ENCODE data around the gene SREBF1.
A peak's percentile ranks its signal among the peaks of the same experiment; 100 is the strongest.

The SREBF1 gene

GRCh38 chr17:17840751-17841591, 4.2 kb upstream of the SREBF1 start:
- no peak for DNase-seq

GRCh38 chr17:17839791-17840707, 3.3 kb upstream of the SREBF1 start:
- DNase-seq: peak; percentile 65 to 89 (median 72)

GRCh38 chr17:17837966-17838962, 1.5 kb upstream of the SREBF1 start:
- DNase-seq: no peak

GRCh38 chr17:17837380-17837821, 615 bp upstream of the SREBF1 start:
- DNase-seq: no peak

- DNase-seq: peak; percentile 92 to 95 (median 94)
Measured at GRCh38 chr17:17836250-17836817, 452 bp downstream of the SREBF1 start.

GRCh38 chr17:17835415-17836249, 1.2 kb downstream of the SREBF1 start:
- no peak for DNase-seq

GRCh38 chr17:17834974-17835373, 1.8 kb downstream of the SREBF1 start:
- no peak for DNase-seq

- DNase-seq: no peak
Measured at GRCh38 chr17:17833658-17834357, 3.0 kb downstream of the SREBF1 start.

- no peak for DNase-seq
Measured at GRCh38 chr17:17832032-17832363, 4.8 kb downstream of the SREBF1 start.

GRCh38 chr17:17831208-17832031, 5.4 kb downstream of the SREBF1 start:
- DNase-seq: no peak

- DNase-seq: no peak
Measured at GRCh38 chr17:17830740-17831207, 6.0 kb downstream of the SREBF1 start.

- no peak for DNase-seq
Measured at GRCh38 chr17:17830269-17830567, 6.6 kb downstream of the SREBF1 start.

- no peak for DNase-seq
Measured at GRCh38 chr17:17827826-17828621, 8.8 kb downstream of the SREBF1 start.

- no peak for DNase-seq
Measured at GRCh38 chr17:17826942-17827785, 9.6 kb downstream of the SREBF1 start.

- DNase-seq: peak in 1 of 5 experiments; percentile 30
Measured at GRCh38 chr17:17826342-17826713, 10.5 kb downstream of the SREBF1 start.

GRCh38 chr17:17824783-17825614, 11.8 kb downstream of the SREBF1 start:
- DNase-seq: peak in 1 of 5 experiments; percentile 47
